MM.1S (cell line): ENCODE results near the gene DSCAM.

Experiments
- CTCF ChIP-seq: fragments of 300-600 bp; sonication (generic); IDR thresholded peaks from 2 replicates; pipeline ENCODE4 v1.5.1; 2016; ENCODE audit warnings: antibody characterized with exemption, low read length, mixed read lengths
- EZH2 ChIP-seq: fragments of 300-600 bp; sonication (generic); optimal IDR thresholded peaks from 2 replicates; pipeline ENCODE3; 2017; ENCODE audit warnings: low read depth, mild to moderate bottlenecking, antibody characterized with exemption, low read length, mixed read lengths

DNA sequence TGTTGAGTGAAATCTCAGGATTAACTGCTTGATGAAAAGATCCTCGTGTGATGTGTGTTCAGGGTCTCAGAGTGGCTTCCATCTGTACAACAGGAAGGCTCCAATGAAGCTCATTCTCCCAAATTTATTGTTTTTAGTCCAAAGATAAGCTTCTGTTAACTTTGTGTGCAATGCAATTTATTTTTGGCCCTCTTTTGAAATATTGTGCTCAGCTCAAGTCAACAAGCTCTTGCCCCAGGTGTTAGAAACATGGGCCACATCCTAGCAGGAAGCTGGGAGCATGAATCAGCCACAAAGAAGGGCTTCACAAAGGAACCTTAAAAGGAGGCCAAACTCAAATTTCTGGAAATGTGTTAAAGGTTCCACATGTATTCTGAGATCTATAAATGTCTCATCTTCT lies 844.0 kb downstream of the DSCAM start:
- TF ChIP-seq CTCF (no peak), EZH2 (no peak)
